ENCODE measurements around the gene CDK10. TPM values are rescaled to one million over a fixed set of nuclear protein-coding genes. Genes with fewer than 3 reads are reported as not detected.

The CDK10 gene
- total and polyA plus RNA-seq, 9 of the 15 experiments (the other 6 are each of a cell fraction or from before 2014, with no cell fraction given) = 2.0 to 85.1 (median 40.1) TPM

- TF ChIP-seq PATZ1 (CRISPR knock-in tag; IDR thresholded peaks at IDR 0.05; ENCODE audit: borderline replicate concordance) (no peak), MTA2 (IDR thresholded peaks at IDR 0.05; ENCODE audit: low read depth) (no peak), NBN (IDR thresholded peaks at IDR 0.05; ENCODE audit: low read depth) (peak; percentile 99), MCM5 (IDR thresholded peaks at IDR 0.05; ENCODE audit: low read depth) (no peak), ELF2 (CRISPR knock-in tag; IDR thresholded peaks at IDR 0.05) (no peak), SPI1 (IDR thresholded peaks at IDR 0.05; ENCODE audit: borderline replicate concordance, low read depth, low read length) (no peak), TAF9B (IDR thresholded peaks at IDR 0.05; ENCODE audit: partially characterized antibody) (no peak), ZBTB40 (IDR thresholded peaks at IDR 0.05) (peak; percentile 34; the same call in 1 of the 2 replicates), ZBTB40 (CRISPR knock-in tag; IDR thresholded peaks at IDR 0.05) (0 out of 2 replicates have a peak, but pooled peaks have one; percentile 15), EGR1 (conservative IDR thresholded peaks at IDR 0.05) (peak; percentile 100), ZNF609 (CRISPR knock-in tag; IDR thresholded peaks at IDR 0.05; ENCODE audit: borderline replicate concordance) (no peak), MAFF (IDR thresholded peaks at IDR 0.05; ENCODE audit: low read length) (no peak), BRD4 (IDR thresholded peaks at IDR 0.05) (no peak)
Measured at GRCh38 chr16:89700100-89700648, 13.7 kb downstream of the CDK10 start (continued).
